Transverse colon (tissue), 4 donors: ENCODE measurements around the gene FAM120AOS. TPM values are rescaled to one million over a fixed set of nuclear protein-coding genes. Genes with fewer than 3 reads are reported as not detected.

Experiments
- DNase-seq: peaks from one replicate; pipeline ENCODE4 v3.0.0-alpha.2; 2019
- H3K27ac ChIP-seq, 4 donors: fragments of 200-600 bp; sonication (generic); 2 replicates each; pipeline ENCODE4 v1.5.1; 2016 to 2018; ENCODE audit warnings: inconsistent platforms in 4 of 4
- H3K27me3 ChIP-seq: fragments of 200-600 bp; sonication (generic); 2 replicates; pipeline ENCODE4 v1.5.1; 2017; ENCODE audit warnings: inconsistent platforms
- H3K36me3 ChIP-seq, 4 donors: fragments of 200-600 bp; sonication (generic); 2 replicates each; pipeline ENCODE4 v1.5.1; 2017 to 2019; ENCODE audit warnings: inconsistent platforms in 4 of 4
- H3K4me1 ChIP-seq, 4 donors: fragments of 200-600 bp; sonication (generic); 2 replicates each; pipeline ENCODE4 v1.5.1; 2017 to 2020; ENCODE audit warnings: inconsistent platforms in 4 of 4
- H3K4me3 ChIP-seq, 4 donors: fragments of 200-600 bp; sonication (generic); 1 replicate in 1 of 4; 2 replicates in 3 of 4; pipeline versions ENCODE4 v1.5.1 to v1.6.1; 2017 to 2019; ENCODE audit warnings: inconsistent platforms in 4 of 4
- H3K9me3 ChIP-seq, 2 donors: fragments of 200-600 bp; sonication (generic); 2 replicates each; pipeline ENCODE4 v1.5.1; 2017 to 2019; ENCODE audit warnings: inconsistent platforms in 2 of 2
- CTCF ChIP-seq, 5 experiments: fragments of 200-600 bp in 3 of 5; fragments of 450-650 bp in 2 of 5; sonication (generic) in 3 of 5; IDR thresholded peaks; 1 replicate in 2 of 5; 2 replicates in 3 of 5; pipeline ENCODE4 v1.5.1; 2016 to 2017; ENCODE audit warnings: antibody characterized with exemption in 5 of 5, inconsistent platforms in 3 of 5, mild to moderate bottlenecking in 2 of 5, moderate library complexity in 1 of 5
- EP300 ChIP-seq: sonication (generic); formaldehyde crosslinking; IDR thresholded peaks from one replicate; pipeline ENCODE4 v1.6.1; 2017; ENCODE audit warnings: antibody characterized with exemption, low read depth
- POLR2A ChIP-seq: fragments of 450-650 bp; IDR thresholded peaks from one replicate; pipeline ENCODE4 v1.6.1; 2016; ENCODE audit warnings: antibody characterized with exemption, mild to moderate bottlenecking, moderate library complexity
- POLR2AphosphoS5 ChIP-seq, 3 donors: sonication (generic); formaldehyde crosslinking; IDR thresholded peaks; one replicate each; pipeline ENCODE4 v1.6.1; 2016; ENCODE audit warnings: antibody characterized with exemption in 3 of 3
- WGBS, 2 donors: methylation state at CpG; one replicate each; pipeline ENCODE4 v1.1.5; 2018; ENCODE audit warnings: low coverage in 1 of 2; 5-methylcytosine and 5-hydroxymethylcytosine counted together
- in situ Hi-C, 4 donors: fragments of 200-750 bp; cut with MboI; loops; one replicate each; pipeline versions ENCODE4 v1.15.0 to v1.15.1; 2017; ENCODE audit warnings: low sequenced_read_pairs in 3 of 4, low pct_ligation_motif_present in 1 of 4, low pct_unique_long_range_greater_than_20kb in 1 of 4
- intact Hi-C: fragments of 100-400 bp; cut with DNase I; formaldehyde crosslinking; loops from one replicate; pipeline ENCODE4 v1.15.1; 2023; ENCODE audit warnings: low total_unique reads
- total RNA-seq, 4 donors: library from RNA; depleted of rRNA; stranded (reverse); fragments of >200 nt; gene quantifications; one replicate each; pipeline ENCODE4 v1.1.0, GENCODE V29; 2016

Gene FAM120AOS
- total RNA-seq, 4 donors from 2014 or later, result 68.9 to 108 (median 86.4) TPM

- no peaks in the 10 kb centered on the region for H3K9me3 ChIP-seq
- no peaks in the 10 kb centered on the region for H3K27me3 ChIP-seq
- H3K27ac ChIP-seq, result peak overlapping the region; percentile 96 to 99 (median 98)
- 17 to 36% methylated on average over 1 to 2 of the region's 2 CpGs for WGBS, 2 donors
- in situ Hi-C loops, result loop anchor here in 1 of 4 donors (10.0 kb wide), 1 partner anchor 108 kb away; no protein-coding TSS in a partner anchor
- no peak overlapping the region for H3K4me3 ChIP-seq
- H3K36me3 ChIP-seq, result no peaks in the 10 kb centered on the region
- TF ChIP-seq CTCF (IDR thresholded peaks at IDR 0.05) (no peak), POLR2AphosphoS5 (IDR thresholded peaks at IDR 0.05) (peak in 2 of 3 donors; percentile 39 to 61), EP300 (no peak), POLR2A (peak; percentile 3)
- DNase-seq, result no peak
- peaks cover 35 to 77% (median 73%) of the 10 kb centered on the region in 4 donors for H3K4me1 ChIP-seq
- intact Hi-C loops, result no loop called here
These were observed 3.1 kb upstream of the FAM120AOS start for GRCh38 chr9:93456504-93456903.

GRCh38 chr9:93456022-93456421 is 2.6 kb upstream of the FAM120AOS start:
- H3K36me3 ChIP-seq, result no peaks in the 10 kb centered on the region
- H3K27me3 ChIP-seq, result no peaks in the 10 kb centered on the region
- no peak for DNase-seq
- H3K9me3 ChIP-seq, result no peaks in the 10 kb centered on the region
- TF ChIP-seq EP300 (no peak), POLR2AphosphoS5 (IDR thresholded peaks at IDR 0.05) (peak in 2 of 3 donors; percentile 51 to 71), POLR2A (peak; percentile 57), CTCF (IDR thresholded peaks at IDR 0.05) (no peak)
- intact Hi-C loops, result no loop called here
- no peak overlapping the region for H3K4me3 ChIP-seq
- in situ Hi-C loops, result loop anchor here in 1 of 4 donors (10.0 kb wide), 1 partner anchor 109 kb away; no protein-coding TSS in a partner anchor
- H3K27ac ChIP-seq, result peak overlapping the region; percentile 96 to 99 (median 98)
- WGBS, 2 donors, result 50 to 59% methylated on average over 1 of the region's 1 CpG
- peaks cover 35 to 73% (median 69%) of the 10 kb centered on the region in 4 donors for H3K4me1 ChIP-seq

GRCh38 chr9:93452710-93453046 is 703 bp downstream of the FAM120AOS start:
- peak overlapping the region; percentile 96 to 99 (median 98) for H3K27ac ChIP-seq
- in situ Hi-C loops (loop anchor here in 1 of 4 donors (10.0 kb wide), 1 partner anchor 112 kb away; no protein-coding TSS in a partner anchor), intact Hi-C loops (loop anchor here (5.0 kb wide), 1 partner anchor 115 kb away; no protein-coding TSS in a partner anchor)
- DNase-seq, result peak; percentile 33
- peak overlapping the region; percentile 62 to 85 (median 76) for H3K4me3 ChIP-seq
- WGBS, 2 donors, result 0 to 2% methylated on average over 9 to 10 of the region's 10 CpGs
- TF ChIP-seq CTCF (IDR thresholded peaks at IDR 0.05), result peak in 1 of 5 experiments; percentile 4
- no peak for TF ChIP-seq POLR2AphosphoS5 (IDR thresholded peaks at IDR 0.05)
- TF ChIP-seq EP300, result no peak
- no peaks in the 10 kb centered on the region for H3K9me3 ChIP-seq
- H3K27me3 ChIP-seq, result no peaks in the 10 kb centered on the region
- H3K36me3 ChIP-seq, result peaks cover 0 to 10% (median 3%) of the 10 kb centered on the region in 4 donors
- peaks cover 39 to 59% (median 50%) of the 10 kb centered on the region in 4 donors for H3K4me1 ChIP-seq

- DNase-seq, result peak; percentile 58
- intact Hi-C loops (loop anchor here (5.0 kb wide), 1 partner anchor 115 kb away; no protein-coding TSS in a partner anchor), in situ Hi-C loops (loop anchor here in 1 of 4 donors (10.0 kb wide), 1 partner anchor 113 kb away; no protein-coding TSS in a partner anchor)
- Histone ChIP-seq H3K27me3 (no peaks in the 10 kb centered on the region), H3K36me3 (peaks cover 0 to 16% (median 6%) of the 10 kb centered on the region in 4 donors), H3K27ac (peak overlapping the region; percentile 96 to 99 (median 98)), H3K9me3 (no peaks in the 10 kb centered on the region), H3K4me3 (peak overlapping the region; percentile 62 to 85 (median 76)), H3K4me1 (peaks cover 33 to 53% (median 44%) of the 10 kb centered on the region in 4 donors)
- TF ChIP-seq CTCF (IDR thresholded peaks at IDR 0.05) (peak; percentile 23 to 67 (median 33)), EP300 (no peak), POLR2A (peak; percentile 25), POLR2AphosphoS5 (IDR thresholded peaks at IDR 0.05) (peak in 2 of 3 donors; percentile 11 to 44)
- WGBS, 2 donors, result 1% methylated on average over 65 of the region's 92 CpGs; no CpG with 5 or more reads in 1 of the 2 donors
These were observed 1.3 kb downstream of the FAM120AOS start for GRCh38 chr9:93451849-93452709.
